ENCODE results near the gene OSBPL6.

Gene OSBPL6

GRCh38 chr2:178243961-178244360 is 49.6 kb downstream of the OSBPL6 start:
- DNase-seq (ENCODE audit: low spot score in 2 of 2) (no peak), ATAC-seq (no peak)
- Mint-ChIP-seq H3K4me3 (no peak overlapping the region), H3K36me3 (no peaks in the 10 kb centered on the region), H3K9me3 (no peaks in the 10 kb centered on the region), H3K27ac (no peak overlapping the region), H3K4me1 (no peaks in the 10 kb centered on the region)

- H3K9me3 Mint-ChIP-seq, result no peaks in the 10 kb centered on the region
- H3K36me3 Mint-ChIP-seq, result no peaks in the 10 kb centered on the region
- ATAC-seq (no peak), DNase-seq (ENCODE audit: low spot score in 2 of 2) (no peak)
- no peak overlapping the region for H3K27ac Mint-ChIP-seq
- H3K4me3 Mint-ChIP-seq, result no peak overlapping the region
- H3K4me1 Mint-ChIP-seq, result no peaks in the 10 kb centered on the region
Observed at GRCh38 chr2:178244777-178245176, 50.5 kb downstream of the OSBPL6 start.

- Mint-ChIP-seq H3K4me3 (no peak overlapping the region), H3K9me3 (no peaks in the 10 kb centered on the region), H3K36me3 (no peaks in the 10 kb centered on the region), H3K4me1 (no peaks in the 10 kb centered on the region), H3K27ac (no peak overlapping the region)
- ATAC-seq (no peak), DNase-seq (ENCODE audit: low spot score in 2 of 2) (no peak)
Observed at GRCh38 chr2:178246696-178247095, 52.4 kb downstream of the OSBPL6 start.

GRCh38 chr2:178247250-178247649 is 52.9 kb downstream of the OSBPL6 start:
- H3K4me1 Mint-ChIP-seq, result no peaks in the 10 kb centered on the region
- no peaks in the 10 kb centered on the region for H3K36me3 Mint-ChIP-seq
- no peak for ATAC-seq
- H3K4me3 Mint-ChIP-seq, result no peak overlapping the region
- DNase-seq (ENCODE audit: low spot score in 2 of 2), result no peak
- no peak overlapping the region for H3K27ac Mint-ChIP-seq
- no peaks in the 10 kb centered on the region for H3K9me3 Mint-ChIP-seq

- no peaks in the 10 kb centered on the region for H3K9me3 Mint-ChIP-seq
- DNase-seq (ENCODE audit: low spot score in 2 of 2), result no peak
- no peaks in the 10 kb centered on the region for H3K4me1 Mint-ChIP-seq
- no peaks in the 10 kb centered on the region for H3K36me3 Mint-ChIP-seq
- H3K4me3 Mint-ChIP-seq, result no peak overlapping the region
- H3K27ac Mint-ChIP-seq, result no peak overlapping the region
- ATAC-seq, result peak; percentile 24
Observed at GRCh38 chr2:178250429-178250828, 56.1 kb downstream of the OSBPL6 start.

- no peak for DNase-seq (ENCODE audit: low spot score in 2 of 2)
- ATAC-seq, result no peak
- no peaks in the 10 kb centered on the region for H3K9me3 Mint-ChIP-seq
- H3K27ac Mint-ChIP-seq, result no peak overlapping the region
- no peaks in the 10 kb centered on the region for H3K36me3 Mint-ChIP-seq
- no peak overlapping the region for H3K4me3 Mint-ChIP-seq
- H3K4me1 Mint-ChIP-seq, result no peaks in the 10 kb centered on the region
Observed at GRCh38 chr2:178251151-178251955, 57.0 kb downstream of the OSBPL6 start.

GRCh38 chr2:178256382-178257042 is 62.2 kb downstream of the OSBPL6 start:
- Mint-ChIP-seq H3K4me1 (no peaks in the 10 kb centered on the region), H3K36me3 (no peaks in the 10 kb centered on the region), H3K9me3 (no peaks in the 10 kb centered on the region), H3K4me3 (no peak overlapping the region), H3K27ac (no peak overlapping the region)
- no peak for ATAC-seq
- DNase-seq (ENCODE audit: low spot score in 2 of 2), result no peak

- Mint-ChIP-seq H3K27ac (no peak overlapping the region), H3K4me1 (no peaks in the 10 kb centered on the region), H3K36me3 (no peaks in the 10 kb centered on the region), H3K4me3 (no peak overlapping the region), H3K9me3 (no peaks in the 10 kb centered on the region)
- ATAC-seq (no peak), DNase-seq (ENCODE audit: low spot score in 2 of 2) (no peak)
Observed at GRCh38 chr2:178257127-178257526, 62.8 kb downstream of the OSBPL6 start.

GRCh38 chr2:178258916-178259315 is 64.6 kb downstream of the OSBPL6 start:
- H3K36me3 Mint-ChIP-seq, result no peaks in the 10 kb centered on the region
- H3K4me3 Mint-ChIP-seq, result no peak overlapping the region
- ATAC-seq (no peak), DNase-seq (ENCODE audit: low spot score in 2 of 2) (no peak)
- H3K9me3 Mint-ChIP-seq, result no peaks in the 10 kb centered on the region
- H3K27ac Mint-ChIP-seq, result no peak overlapping the region
- no peaks in the 10 kb centered on the region for H3K4me1 Mint-ChIP-seq

- H3K27ac Mint-ChIP-seq, result no peak overlapping the region
- H3K36me3 Mint-ChIP-seq, result no peaks in the 10 kb centered on the region
- H3K9me3 Mint-ChIP-seq, result no peaks in the 10 kb centered on the region
- H3K4me3 Mint-ChIP-seq, result no peak overlapping the region
- no peak for DNase-seq (ENCODE audit: low spot score in 2 of 2)
- ATAC-seq, result peak; percentile 24
- H3K4me1 Mint-ChIP-seq, result no peaks in the 10 kb centered on the region
Observed at GRCh38 chr2:178263159-178263860, 69.0 kb downstream of the OSBPL6 start.

GRCh38 chr2:178264211-178264610 is 69.9 kb downstream of the OSBPL6 start:
- H3K4me3 Mint-ChIP-seq, result no peak overlapping the region
- DNase-seq (ENCODE audit: low spot score in 2 of 2), result no peak
- ATAC-seq, result no peak
- no peak overlapping the region for H3K27ac Mint-ChIP-seq
- H3K4me1 Mint-ChIP-seq, result no peaks in the 10 kb centered on the region
- H3K36me3 Mint-ChIP-seq, result no peaks in the 10 kb centered on the region
- H3K9me3 Mint-ChIP-seq, result no peaks in the 10 kb centered on the region

GRCh38 chr2:178265851-178266250 is 71.5 kb downstream of the OSBPL6 start:
- Mint-ChIP-seq H3K4me1 (no peaks in the 10 kb centered on the region), H3K9me3 (no peaks in the 10 kb centered on the region), H3K27ac (no peak overlapping the region), H3K4me3 (no peak overlapping the region), H3K36me3 (no peaks in the 10 kb centered on the region)
- DNase-seq (ENCODE audit: low spot score in 2 of 2) (no peak), ATAC-seq (no peak)

GRCh38 chr2:178266445-178266844 is 72.1 kb downstream of the OSBPL6 start:
- no peak overlapping the region for H3K27ac Mint-ChIP-seq
- H3K4me1 Mint-ChIP-seq, result no peaks in the 10 kb centered on the region
- no peaks in the 10 kb centered on the region for H3K9me3 Mint-ChIP-seq
- peak; percentile 28 for ATAC-seq
- DNase-seq (ENCODE audit: low spot score in 2 of 2), result no peak
- no peak overlapping the region for H3K4me3 Mint-ChIP-seq
- H3K36me3 Mint-ChIP-seq, result no peaks in the 10 kb centered on the region

GRCh38 chr2:178267660-178268059 is 73.3 kb downstream of the OSBPL6 start:
- Mint-ChIP-seq H3K9me3 (no peaks in the 10 kb centered on the region), H3K27ac (no peak overlapping the region), H3K4me1 (no peaks in the 10 kb centered on the region), H3K36me3 (no peaks in the 10 kb centered on the region), H3K4me3 (no peak overlapping the region)
- DNase-seq (ENCODE audit: low spot score in 2 of 2) (no peak), ATAC-seq (no peak)

GRCh38 chr2:178268435-178268834 is 74.1 kb downstream of the OSBPL6 start:
- no peak for DNase-seq (ENCODE audit: low spot score in 2 of 2)
- H3K9me3 Mint-ChIP-seq, result no peaks in the 10 kb centered on the region
- H3K27ac Mint-ChIP-seq, result no peak overlapping the region
- H3K4me3 Mint-ChIP-seq, result no peak overlapping the region
- no peak for ATAC-seq
- no peaks in the 10 kb centered on the region for H3K4me1 Mint-ChIP-seq
- H3K36me3 Mint-ChIP-seq, result no peaks in the 10 kb centered on the region

Measured in stimulated activated effector memory CD8-positive, alpha-beta T cell treated with anti-CD3 and anti-CD28 coated beads, Interleukin-12 subunit alpha, Interleukin-12 subunit beta, amount 100 ng/mL, for 72 hours (primary cell).